GM15510 (cell line): Measurements from ENCODE around the gene POMT2.

Source experiments
- POLR2A ChIP-seq: IDR thresholded peaks from 3 replicates; pipeline ENCODE4 v1.6.1; 2011; ENCODE audit warnings: borderline replicate concordance; ENCODE audit not compliant: insufficient read length; ENCODE audit errors: extremely low read depth

Gene POMT2

DNA sequence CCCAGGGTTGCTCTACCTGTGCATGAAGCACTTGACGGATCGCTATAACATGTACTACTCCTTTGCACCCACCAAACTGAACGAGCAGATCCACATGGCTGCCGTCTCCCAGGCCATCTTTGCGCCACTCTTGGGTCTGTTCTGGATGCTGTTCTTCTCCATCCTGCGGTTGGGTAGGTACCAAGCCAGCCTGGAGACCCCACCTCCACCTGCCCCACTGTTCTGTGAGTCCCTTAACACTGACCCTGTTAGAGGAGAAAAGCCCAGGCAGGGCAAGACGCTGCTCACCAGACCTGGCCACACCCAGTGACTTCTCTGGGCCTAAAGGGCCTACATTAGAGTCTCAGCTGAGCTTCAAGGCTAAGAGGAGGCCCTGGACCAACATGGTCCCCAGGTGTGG lies 71.4 kb downstream of the POMT2 start:
- TF ChIP-seq POLR2A: no peak

DNA sequence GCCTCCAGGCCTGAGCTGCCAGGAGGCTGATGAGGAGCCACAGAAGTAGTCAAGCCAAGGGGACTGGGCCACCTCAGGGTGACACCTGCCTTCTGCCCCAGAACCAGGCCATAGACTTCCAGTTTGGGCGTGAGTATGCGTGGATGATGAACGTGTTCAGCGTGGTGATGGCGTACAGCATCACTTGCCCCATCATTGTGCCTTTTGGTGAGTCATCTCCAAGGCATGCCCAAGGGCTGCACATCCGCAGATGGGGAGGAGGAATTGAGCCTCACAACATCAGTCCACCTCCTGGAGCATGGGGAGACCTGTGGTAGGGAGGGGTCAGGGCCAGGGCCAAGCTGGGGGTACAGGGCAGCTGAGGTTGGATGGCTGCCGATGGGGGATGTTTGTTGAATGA lies 72.0 kb downstream of the POMT2 start:
- no peak for TF ChIP-seq POLR2A

DNA sequence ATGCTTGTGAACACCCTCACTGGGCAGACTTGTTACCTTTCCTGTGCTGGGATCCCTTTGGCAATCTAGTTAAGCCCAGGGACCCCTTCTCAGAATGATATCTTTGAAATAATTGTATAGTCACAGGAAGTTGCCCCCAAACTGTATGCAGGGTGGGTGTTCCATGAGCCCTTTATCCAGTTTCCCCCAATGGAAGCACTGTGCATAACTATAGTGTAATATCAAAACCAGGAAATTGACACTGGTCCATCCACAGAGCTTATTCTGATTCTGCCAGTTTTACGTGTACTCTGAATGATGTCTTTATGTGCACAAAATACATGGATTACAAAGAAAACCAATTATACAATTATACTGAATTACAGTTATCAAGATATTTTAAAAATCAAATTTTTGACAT lies 73.9 kb downstream of the POMT2 start:
- TF ChIP-seq POLR2A: no peak

DNA sequence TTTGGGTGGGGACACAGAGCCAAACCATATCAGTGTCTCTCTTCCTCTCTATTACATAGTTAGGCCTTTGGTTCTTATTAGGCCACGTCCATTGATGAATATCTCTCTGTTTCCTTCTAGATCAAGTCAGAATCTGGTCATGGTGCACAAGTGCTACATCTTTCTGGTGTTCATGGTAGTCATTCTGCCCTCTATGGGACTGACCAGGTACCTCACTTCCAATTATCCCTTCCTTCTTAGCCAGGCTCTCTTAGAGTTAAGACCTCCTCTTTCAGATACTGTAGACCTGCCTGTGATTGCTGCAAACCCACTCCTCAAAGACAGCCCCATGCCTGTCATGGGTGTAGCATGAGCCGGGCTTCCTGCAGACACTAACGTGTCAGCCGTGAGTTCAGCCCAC lies 74.9 kb downstream of the POMT2 start:
- no peak for TF ChIP-seq POLR2A

DNA sequence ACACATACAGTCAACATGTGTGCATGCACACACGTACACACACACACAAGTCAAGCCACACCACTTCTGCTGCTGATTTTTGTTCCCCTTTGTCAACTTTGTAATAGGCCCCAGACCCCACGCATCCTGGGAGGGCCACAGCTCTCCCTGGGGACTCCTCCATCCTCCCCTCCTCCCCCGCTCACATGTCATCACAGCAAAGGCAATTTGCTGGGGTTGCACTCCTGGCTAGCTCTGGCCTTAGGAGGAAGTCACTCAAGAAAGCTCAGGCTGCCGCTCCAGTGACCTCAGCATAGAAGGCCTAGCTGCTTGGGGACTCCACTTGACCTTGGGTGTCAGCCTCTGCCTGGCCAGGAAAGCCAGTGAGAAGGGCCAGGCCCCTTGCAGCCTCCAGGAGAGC lies 76.8 kb downstream of the POMT2 start:
- no peak for TF ChIP-seq POLR2A

DNA sequence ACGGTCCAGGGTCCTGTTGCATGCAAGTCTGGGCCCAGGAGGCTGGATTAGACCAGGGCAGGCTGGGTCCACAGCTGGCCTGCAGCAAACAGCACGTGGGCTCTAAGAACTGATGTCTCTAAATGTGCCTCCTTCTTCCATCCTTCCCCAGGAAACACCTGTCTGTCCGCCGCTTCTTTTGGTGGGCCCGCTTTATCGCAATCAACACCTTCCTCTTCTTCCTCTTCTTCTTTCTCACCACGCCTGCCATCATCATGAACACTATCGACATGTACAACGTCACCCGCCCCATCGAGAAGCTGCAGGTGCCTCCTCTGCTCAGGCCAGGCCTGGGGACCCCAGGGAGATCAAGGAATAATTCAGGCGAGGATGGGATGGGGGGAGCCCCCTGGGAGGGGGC lies 77.9 kb downstream of the POMT2 start:
- no peak for TF ChIP-seq POLR2A

DNA sequence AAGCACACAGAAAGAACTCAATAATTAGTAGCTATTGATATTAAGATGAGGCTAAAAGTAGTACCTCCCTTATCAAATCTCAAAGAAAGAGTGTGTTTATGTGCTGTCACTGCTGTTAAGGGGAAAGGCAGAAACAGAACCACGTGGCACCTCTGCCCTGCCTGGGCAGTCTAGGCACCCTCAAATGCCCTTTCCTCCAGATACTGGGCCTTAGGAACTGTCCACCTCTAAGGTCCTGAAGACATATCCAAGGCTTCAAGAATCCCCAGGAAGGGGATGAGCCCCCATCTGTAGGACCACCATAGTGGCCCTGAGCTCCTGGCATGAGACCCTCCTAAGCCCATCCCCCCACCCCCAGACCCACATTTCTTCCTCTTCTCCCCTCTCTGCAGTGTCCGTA lies 78.7 kb downstream of the POMT2 start:
- no peak for TF ChIP-seq POLR2A

DNA sequence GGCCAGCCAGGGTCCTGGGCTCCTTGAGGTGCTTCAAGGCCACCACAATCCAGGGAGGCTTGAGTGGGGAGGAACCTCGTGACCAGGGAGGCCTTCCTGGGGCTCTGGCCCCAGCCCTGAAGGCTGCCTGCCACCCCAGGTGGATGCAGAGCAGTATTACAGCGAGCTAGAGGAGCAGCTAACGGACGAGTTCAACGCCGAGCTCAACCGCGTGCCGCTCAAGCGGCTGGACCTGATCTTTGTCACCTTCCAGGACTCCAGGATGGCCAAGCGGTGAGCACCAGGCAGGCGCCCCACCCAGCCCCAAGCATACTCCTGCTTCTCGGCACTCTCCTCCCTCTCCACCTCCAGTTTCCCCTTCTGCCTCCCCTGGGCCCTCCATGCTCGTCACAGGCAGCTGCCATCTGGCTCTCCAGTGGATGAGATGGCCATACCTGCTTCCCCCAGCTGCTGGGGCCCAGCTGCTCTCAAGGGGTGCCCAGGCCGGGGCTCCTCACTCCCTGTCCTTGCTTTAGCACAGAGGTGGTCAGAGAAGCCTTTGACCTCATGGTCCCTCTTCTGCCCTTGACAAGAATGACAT lies 80.3 kb downstream of the POMT2 start:
- TF ChIP-seq POLR2A: no peak

DNA sequence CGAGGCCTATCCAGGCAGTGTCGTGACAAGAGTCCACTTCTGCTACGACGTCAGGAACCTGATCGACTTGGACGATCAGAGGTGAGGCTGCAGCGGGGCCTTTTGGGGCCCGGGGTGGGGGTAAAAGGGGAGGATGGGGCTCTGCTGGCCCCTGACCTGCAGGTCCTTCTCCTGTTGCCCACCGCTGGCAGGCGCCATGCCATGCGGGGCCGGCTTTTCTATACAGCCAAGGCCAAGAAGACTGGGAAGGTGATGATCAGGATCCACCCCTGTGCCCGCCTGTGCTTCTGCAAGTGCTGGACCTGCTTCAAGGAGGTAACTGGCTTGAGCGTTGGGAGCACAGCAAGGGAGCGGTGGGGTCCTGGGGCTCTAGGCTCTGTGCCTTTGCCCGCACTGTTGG lies 81.3 kb downstream of the POMT2 start:
- no peak for TF ChIP-seq POLR2A

DNA sequence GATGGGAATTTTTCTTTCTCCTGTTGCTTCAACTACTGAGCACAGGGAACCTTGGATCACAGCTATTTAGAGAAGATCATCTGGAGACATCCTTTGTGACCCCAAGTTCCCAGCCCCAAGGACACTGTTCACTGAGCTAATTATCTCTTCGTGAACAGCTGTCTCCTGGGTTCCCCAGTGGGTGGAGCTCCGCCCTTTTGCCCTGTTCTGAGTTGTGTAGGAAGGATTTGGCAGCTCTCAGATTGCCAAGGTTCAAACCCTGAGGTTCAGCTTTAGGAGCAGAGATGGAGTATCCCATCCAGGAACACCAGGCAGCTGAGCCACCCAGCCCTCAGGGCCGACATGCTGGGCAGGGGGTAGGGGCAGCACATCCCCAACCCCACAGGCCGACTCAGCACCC lies 81.7 kb downstream of the POMT2 start:
- no peak for TF ChIP-seq POLR2A

DNA sequence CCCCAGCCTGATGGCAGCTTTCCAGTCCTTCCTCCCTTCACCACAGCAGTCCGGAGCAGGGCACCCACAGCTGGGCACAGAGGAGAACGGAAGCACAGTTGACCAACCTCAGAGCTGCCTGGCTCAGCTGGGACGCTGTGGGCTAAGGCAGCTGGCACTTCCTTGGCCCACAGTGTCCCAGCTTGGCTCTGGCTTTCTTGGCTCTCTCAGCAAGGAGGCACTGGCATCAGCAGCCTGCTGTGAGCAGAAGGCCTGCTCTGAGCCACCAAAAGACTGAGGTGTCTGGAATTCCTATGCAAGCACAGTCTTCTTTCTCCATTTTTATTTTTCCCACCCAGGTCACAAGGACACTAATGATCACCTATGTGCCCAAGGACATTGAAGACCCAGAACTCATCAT lies 82.3 kb downstream of the POMT2 start:
- no peak for TF ChIP-seq POLR2A

DNA sequence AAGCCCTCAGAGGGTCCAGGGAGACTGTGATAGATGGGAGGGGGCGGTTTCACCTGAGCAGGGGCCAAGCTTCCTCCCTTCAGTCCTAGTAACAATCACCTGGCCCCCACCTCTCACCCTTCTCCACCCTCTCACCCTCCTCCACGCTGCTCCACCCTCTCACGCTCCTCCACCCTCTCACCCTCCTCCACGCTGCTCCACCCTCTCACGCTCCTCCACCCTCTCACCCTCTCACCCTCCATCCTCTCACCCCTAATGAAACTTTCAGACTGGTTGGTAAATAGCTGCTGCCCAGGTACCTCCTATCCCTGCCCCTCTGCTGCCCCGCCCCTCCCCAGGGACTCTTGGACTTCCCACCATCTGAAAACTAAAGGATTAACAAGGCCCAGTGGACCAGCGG lies 83.9 kb downstream of the POMT2 start:
- TF ChIP-seq POLR2A: no peak

DNA sequence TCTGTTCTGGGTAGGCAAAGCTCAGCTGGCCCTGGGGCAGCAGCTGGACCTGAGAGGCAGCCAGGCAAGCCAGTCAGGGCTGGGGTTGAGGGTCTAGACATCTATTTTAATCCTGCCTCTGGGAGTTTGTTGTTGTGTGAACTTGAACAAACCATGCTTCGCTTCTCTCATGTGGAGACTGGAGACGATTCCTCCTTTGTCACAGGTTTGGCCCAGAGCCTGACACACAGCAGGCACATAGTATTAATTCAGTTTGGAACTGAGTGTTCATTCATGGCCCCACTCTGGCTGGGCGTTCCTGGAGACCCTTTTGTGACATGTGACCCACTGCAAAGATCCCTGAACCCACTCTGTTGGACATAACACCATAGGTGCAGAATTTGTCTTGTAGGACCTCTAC lies 89.0 kb downstream of the POMT2 start:
- no peak for TF ChIP-seq POLR2A

DNA sequence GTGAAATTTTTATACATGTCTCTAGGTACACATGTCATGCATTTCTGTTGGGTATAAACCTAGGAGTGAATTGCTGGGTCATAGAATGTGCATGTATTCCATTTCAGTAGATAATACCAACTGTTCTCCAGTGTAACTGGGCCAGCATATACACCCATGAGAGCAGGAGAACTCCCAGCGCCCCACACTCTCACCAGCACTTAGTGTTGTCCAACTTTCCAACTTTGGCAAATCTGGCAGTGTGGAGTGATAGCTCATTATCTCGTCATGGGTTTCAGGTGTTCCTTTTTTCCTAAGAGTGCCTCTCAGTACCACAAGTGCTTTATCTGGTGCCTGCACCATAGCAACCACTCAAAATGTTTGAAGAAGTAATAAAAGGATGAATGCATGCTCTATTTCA lies 89.8 kb downstream of the POMT2 start:
- TF ChIP-seq POLR2A: no peak

DNA sequence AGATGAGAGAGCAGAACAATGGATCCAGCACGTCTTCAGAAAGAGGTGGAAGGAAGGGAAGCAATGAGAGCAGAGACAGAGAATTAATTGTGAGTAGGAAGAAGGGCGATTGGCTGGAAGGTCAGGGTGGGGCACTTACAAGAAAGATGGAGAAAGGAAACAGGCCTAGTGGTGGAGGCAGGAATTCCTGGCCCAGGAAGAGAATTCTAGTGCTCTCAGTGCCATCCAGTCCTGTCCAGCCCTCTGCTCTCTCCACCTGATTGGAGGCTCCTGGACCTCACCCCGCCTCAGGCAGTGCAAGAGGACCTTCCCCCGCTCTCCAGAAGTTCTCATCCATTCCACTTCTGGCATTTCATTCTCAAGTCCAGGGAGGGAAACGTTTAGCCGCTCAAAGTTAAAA lies 92.6 kb downstream of the POMT2 start:
- TF ChIP-seq POLR2A: no peak

DNA sequence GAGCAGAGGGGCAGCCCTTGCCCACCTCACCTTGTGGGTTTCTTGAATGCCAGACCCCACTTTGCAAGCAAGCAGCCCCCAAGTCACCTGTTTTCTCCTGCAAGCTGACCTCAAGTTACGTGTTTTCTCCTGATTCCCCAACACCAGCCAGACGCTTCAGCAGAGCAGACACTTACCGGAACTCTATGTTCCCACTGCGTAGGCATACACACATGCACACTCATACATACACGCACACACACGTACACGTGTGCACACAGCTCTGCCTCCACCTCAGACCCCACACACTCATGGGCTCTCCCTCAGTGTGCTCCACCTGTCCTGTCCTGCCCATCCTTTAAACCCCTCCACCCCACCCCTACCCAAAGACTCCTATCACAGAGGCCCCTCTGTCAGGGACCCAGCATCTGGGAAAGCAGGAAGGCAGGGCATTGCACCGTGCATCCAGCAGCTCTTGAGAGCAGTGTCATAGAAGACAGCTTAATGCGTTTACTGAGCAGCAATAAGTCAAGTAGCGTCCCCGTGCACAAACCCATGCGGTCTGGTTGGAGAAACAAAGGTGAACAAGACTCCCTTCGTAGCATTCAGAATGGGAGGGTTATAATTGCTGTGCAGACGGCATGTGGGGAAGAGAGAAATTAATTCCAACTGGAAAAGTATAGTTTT lies 94.7 kb downstream of the POMT2 start:
- TF ChIP-seq POLR2A: no peak

DNA sequence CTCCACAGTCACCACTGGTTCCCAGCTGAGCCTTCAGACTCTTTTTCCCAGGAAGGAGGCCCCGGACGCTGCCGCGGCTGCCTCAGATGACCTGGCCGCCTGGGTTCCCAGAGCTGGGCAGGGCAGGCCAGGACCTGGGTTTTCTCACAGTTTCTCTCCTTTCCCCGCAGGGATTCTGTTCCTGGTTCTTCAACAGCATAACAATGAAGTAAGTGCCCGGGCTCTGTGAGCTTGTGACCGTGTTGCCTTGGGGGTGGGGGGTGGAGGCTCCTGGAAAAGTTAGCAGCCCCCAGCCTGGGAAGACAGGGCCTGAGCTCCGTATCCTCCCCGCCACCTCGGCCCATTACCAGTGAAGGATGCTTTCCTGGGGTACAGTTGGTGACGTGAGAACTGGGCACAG lies 95.4 kb downstream of the POMT2 start:
- TF ChIP-seq POLR2A: no peak
